T-helper 22 cell (primary cell): ENCODE data around the gene ZNF823.
A peak's percentile ranks its signal among the peaks of the same experiment; 100 is the strongest.

Experiments used
- DNase-seq: peaks from one replicate; pipeline ENCODE4 v3.0.0-alpha.2; 2020; ENCODE audit warnings: low read depth

Gene ZNF823

DNA sequence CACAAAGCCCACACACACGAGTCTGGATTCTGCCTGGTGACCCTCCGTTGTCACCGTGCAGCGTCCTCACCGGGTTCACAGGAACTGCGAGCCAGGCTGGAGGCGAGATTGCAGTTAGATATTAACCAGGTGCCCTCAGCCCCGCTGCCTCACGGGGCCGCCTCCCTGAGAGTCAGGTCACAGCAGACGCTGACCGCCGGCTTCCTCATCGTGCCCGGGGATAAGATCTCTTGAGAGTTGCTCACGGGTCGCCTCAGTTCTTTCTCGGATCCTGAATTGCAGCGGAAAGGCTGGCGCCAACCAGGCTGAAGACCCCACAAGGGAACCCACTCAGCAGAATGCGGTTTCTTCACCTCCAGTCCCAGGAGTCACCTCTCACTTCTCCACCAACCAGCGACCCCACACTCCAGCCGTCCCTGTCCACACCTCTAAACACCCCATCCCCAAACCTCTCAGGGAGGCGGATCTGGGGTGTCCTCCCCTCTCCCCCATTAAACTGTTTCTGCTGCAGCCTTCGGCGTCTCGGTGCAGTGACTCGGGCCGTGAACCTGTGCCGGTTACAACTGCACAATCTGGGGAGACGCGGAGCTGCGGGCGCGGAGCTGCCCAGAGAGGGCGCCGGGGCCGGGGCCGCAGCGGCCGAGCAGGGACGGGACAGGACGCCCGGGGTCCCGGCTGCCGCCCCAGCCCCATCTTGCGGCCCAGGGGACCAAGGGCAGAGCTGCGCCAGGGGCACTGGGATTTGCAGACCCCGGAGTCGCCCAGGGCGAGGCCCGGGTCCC is 591 bp downstream of the ZNF823 start:
- peak; percentile 2 for DNase-seq

DNA sequence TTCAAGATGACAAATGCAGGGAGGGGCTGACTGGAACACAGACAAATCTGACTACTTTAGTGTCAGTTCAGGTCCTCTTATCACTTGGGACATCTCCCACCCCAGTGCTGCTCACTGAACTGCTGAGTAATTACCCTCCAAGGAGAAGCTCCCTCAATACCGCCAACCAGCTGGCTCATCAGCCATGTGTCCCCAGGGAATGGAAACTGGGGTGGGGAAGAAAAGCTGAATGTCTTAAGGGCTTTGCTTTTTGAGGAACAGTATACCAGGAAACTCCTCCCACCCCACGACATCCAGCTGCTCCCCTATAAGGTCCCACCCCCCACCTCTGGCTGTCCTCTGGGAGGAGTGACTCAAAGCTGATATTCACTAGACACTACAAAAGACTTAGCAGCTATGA is 2.0 kb downstream of the ZNF823 start:
- no peak for DNase-seq

DNA sequence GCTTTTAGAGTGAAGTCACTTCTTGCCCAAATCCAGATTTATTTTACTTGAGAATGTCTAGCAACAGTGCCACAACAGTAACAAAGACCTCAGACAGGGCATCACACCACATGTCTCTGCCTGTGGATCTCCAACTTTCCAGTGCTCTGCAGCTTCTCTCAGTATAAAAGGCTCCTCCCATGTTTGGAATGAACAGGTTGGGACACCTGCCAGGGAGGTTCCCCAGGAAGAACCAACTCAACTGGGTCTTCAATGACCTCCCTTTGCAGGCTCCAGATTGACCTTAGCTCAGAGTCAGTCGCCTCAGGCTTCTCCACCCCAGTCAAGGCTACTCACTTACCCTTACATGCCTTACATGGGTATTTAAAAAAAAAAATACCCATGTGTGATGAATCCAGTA is 3.4 kb downstream of the ZNF823 start:
- no peak for DNase-seq

DNA sequence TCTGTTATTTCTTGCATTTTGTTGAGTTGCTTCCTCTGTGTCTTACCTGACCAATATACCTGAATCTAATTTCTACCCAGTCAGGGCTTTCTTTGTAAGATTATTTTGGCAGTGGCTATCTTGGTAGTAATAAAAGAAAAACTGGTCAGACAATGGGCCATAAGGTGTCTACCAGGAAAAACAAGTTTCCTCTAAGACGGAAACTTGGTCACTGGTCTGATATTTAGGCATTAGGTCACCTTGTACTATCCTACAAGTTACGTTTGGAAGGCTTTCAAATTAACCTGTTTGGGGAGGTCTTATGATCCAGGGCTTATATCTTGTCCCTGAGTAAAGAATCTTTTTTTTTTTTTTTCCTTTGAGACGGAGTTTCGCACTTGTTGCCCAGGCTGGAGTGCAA is 9.2 kb downstream of the ZNF823 start:
- DNase-seq = no peak

DNA sequence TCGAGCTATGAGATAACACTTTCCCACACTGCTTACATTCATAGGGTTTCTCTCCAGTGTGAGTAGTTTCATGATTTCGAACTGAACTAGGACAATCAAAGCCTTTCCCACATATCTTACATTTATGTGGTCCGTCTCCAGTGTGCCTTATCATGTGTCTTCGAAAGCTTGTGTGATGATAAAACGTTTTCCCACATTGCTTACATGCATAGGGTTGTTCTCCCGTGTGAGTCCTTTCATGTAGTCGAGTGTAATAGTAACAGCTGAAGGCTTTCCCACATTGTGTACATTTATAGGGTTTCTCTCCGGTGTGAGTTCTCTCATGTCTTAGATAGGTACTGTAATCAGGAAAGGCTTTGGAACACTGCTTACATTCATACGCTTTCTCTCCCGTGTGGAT is 16.3 kb downstream of the ZNF823 start:
- DNase-seq = no peak

DNA sequence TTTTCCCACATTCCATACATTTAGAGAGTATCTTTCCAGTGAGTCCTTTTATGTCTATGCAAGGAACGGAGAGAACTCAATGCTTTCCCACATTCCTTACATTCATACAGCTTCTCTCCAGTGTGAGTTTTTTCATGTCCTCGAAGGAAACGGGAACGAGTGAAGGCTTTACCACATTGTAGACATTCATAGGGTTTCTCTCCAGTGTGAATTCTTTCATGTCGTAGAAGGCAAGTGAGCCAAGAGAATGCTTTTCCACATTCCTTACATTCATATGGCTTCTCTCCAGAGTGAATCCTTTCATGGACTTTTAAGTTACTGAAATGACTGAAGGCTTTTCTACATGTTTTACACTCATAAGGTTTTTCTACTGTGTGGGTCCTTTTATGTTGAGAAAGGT is 17.1 kb downstream of the ZNF823 start:
- DNase-seq = no peak

DNA sequence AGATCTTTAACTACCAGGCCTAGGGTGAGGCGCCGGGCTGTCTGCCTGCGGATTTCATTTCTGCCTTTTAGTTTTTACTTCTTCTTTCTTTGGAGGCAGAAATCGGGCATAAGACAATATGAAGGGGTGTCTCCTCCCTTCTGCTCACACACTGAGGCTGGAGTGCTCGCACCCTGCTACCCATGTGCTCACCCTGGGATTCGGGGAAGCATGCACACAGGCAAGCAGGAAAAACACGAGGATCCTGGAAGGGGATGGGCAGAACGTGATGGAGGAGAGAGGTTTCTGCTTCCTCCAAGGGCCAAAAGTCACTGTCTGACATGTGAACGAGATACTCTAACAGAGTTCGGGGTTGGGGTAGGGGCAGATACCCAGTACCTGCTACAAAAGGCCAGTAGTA is 28.4 kb downstream of the ZNF823 start:
- DNase-seq = no peak

DNA sequence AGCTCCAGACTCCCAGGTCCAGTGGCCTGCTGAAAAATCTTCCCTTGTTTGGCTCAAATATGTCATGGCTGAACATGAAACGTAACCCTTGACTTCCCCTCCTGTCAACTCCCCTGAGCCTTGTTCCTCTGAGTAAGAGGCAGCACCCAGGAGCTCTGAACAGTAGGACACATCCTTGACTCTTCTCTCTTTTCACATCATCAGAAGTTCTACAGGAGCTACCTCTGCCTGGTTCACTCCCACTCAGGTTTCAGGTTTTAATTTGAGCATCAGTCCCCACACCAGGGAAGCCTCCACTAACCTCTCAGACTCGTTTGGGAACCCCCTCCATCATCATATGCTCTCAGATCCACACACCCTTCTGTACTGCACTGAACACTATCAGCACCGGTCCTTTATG is 30.3 kb downstream of the ZNF823 start:
- no peak for DNase-seq

DNA sequence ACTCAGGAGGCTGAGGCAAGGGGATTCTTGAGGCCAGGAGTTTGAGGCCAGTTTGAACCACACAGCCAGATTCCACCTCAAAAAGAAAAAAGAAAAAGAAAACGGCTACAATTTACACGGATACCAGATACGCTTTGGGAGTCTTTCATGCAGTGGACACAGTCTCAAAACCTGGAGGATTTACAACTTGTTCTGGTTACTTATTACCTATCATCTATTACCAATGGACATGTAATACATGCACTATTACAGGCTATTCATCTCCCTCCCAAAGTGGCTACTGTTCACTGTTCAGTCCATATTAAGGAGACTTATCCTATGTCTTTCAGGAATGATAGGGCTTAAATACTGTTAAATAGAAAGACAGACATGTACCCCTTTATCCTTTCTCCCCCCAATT is 33.3 kb downstream of the ZNF823 start:
- no peak for DNase-seq

DNA sequence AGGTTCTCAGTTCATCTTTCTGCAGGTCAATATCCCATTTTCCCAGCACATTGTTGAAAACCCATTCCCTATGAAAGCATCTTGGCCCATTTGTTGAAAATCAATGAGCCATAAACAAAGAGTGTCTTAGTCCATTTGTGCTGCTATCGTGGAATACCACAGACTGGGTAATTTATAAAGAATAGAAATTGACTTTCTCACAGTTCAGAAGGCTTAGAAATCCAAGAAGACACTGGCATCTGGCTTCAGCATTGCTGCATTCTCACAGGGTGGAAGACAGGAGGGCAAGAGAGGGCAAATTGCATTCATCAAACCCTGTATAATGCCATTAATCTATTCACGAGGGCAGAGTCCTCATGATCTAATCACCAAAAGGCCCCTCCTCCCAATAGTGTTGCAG is 34.1 kb downstream of the ZNF823 start:
- no peak for DNase-seq

DNA sequence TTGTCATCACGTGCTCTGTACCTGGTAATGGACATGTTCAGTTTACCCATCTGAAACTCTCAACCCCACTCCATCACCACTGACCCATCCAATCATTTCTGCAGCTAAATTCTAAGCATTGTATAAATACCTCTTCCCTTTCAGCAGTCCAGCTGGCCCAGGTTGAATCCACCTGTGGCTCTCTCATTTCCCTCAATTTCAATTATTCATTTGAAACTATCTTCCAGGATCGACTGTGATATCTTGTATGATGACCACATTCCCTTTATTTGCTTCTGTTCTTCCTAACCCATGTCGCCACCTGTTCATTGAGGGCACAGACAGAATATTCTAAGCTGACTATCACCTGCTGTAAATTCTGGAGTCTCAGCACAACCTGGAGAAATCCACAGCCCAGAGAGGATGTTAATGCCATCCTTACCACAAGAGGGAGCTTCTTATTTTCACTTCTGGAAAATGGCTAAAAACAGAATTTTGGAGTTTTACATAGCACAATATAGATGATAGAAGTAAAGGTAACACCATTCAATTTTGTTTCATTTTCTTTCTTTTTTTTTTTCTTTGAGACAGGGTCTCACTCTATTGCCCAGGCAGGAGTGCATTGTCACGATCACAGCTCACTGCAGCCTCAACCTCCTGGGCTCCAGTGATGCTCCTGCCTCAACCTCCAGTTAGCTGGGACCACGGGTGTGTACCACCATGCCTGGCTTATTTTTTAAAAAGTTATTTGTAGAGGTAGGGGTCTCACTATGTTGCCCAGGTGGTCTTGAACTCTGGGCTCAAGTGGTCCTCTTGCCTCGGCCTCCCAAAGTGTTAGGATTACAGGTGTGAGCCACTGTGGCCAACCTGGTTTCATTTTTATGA is 38.6 kb downstream of the ZNF823 start:
- DNase-seq = no peak

DNA sequence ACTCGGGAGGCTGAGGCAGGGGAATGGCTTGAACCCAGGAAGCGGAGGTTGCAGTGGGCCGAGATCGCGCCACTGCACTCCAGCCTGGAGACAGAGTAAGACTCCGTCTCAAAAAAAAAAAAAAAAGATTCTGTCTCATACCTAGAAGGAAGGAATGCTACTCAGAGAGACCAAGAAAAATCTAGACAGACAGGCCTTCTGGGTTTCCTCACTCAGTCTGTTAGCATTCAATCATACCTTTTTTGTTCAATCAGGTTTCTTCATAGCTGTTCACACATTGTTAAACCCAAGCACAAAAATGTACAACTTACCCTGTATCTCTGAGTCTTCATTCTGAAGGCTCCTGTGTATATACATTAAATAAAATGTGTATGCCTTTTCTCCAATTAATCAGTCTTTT is 40.5 kb downstream of the ZNF823 start:
- no peak for DNase-seq

DNA sequence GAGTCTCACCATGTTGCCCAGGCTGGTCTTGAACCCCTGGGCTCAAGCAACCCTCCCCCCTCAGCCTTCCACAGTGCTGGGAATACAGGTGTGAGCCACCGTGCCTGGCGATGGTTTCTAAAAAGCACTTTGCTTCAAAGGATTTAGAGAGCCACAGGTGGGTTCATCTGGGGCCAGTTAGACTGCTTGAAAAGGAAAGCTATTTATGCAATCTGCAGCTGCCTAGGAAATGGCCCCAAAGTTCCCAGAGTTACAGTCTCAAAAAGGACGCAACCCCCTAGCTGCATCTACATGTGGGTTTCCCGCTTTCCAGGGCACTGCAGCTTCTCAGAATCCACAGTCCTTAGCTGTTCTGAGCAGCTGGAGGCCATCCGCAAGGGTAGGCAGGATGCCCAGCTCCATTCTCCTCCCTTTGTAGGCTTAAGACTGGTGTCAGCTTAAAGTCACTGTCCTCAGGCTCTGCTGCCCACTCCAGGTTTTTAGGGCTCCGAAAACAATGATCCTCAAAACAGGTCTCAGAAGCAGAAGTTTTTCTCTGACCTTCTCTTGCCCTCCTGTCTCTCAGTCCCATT is 41.4 kb downstream of the ZNF823 start:
- DNase-seq = no peak

DNA sequence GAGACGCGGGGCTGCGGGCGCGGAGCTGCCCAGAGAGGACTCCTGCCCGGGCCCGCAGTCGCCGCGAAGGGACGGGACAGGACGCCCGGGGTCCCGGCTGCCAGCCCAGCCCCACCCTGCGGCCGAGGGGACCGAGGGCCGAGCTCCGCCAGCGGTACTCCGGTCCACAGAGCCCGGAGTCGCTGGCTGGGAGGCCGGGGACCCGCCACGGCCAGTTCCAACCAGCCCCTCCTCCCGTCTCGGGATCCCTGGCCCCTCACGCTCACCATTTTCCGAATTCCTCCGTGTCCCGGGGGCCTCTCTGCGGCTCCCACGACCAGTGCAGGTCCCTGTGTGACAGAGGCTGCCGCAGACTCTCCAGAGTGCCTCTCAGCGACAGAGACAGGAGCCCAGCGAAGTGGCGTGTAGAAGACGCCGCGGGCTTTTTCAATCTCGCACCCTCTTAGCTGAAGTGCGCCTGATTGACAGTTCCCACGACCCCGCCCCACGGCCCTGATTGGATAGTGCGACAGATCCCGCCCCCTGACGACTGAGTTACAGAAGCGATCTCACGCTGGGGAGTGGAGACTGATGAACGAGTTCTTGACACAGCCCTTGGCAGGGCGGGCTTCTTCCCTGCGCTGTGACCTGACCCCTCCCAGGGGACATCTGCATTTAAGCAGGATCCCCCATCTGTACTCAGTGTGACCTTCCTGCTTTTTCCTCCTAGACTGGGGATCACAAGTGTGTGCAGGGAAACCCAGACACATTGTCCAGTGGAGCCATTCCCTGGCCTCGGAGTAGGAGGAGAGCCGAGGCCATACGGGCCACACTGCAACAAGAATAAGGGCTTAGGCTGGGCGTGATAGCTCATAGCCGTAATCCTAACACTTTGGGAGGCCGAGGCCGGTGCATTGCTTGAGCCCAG is 44.0 kb downstream of the ZNF823 start:
- DNase-seq = peak; percentile 30

DNA sequence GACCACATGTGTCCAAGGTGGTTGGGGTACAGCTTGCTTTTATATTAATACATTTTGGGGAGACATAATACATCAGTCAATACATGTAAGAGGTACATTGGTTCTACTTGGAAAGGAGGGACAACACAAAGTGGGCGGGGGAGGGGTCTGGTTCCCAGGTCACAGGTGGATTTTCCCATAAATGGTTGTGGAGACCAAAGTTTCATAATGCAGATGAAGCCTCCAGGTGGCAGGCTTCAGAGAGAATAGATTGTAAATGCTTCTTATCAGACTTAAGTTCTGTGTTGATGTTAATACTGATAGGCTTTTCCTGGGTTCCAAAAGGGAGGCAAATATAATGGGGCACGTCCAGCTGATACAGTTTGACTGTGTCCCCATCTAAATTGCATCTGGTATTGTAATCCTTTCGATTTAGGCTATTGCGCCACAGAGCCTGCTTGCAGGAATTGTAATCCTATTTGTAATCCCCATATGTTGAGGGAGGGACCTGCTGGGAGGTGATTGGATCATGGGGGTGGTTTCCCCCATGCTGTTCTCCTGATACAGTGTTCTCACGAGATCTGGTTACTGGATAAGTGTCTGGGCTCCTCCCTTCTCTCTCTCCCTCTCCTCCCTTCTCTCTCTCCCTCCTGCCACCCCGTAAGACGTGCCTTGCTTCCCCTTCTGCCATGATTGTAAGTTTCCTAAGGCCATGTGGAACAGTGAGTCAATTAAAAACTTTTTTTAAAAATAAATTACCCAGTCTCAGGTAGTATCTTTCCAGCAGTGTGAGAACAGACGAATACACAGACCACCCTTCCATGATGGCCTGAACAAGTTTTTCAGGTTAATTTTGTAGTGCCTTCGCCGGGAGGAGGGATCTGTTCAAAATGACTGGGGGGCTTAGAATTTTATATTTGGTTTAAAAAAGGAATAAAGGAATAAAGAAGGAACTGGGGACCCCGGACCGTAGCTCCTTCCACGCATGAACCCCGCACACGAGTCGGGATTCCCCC is 44.9 kb downstream of the ZNF823 start:
- no peak for DNase-seq

DNA sequence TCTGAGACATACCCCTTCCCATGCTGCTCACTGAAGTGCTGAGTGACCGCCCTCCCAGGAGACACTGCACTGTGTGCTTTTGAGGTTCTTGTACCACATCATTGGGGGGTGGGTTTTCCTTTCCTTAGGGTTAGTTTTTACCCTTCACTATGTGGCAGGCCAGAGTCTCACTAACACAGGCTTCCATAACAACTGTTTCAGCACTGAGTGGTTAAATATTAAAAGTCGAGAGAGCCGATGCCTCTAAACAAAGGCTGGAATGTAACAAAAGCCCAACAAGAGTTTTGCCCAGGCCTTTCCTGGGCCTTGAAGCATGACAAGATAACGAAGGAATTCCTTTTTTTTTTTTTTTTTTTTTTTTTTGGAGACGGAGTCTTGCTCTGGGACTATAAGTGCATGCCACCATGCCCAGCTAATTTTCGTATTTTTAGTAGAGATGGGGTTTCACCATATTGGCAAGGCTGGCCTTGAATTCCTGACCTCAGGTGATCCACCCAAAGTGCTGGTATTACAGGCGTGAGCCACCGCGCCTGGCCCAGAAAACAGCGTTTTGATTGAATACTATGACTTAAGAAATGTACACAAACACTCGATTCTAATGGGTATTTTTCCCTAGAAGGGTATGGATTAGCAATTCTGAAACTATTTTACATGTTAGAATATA is 46.5 kb downstream of the ZNF823 start:
- no peak for DNase-seq

DNA sequence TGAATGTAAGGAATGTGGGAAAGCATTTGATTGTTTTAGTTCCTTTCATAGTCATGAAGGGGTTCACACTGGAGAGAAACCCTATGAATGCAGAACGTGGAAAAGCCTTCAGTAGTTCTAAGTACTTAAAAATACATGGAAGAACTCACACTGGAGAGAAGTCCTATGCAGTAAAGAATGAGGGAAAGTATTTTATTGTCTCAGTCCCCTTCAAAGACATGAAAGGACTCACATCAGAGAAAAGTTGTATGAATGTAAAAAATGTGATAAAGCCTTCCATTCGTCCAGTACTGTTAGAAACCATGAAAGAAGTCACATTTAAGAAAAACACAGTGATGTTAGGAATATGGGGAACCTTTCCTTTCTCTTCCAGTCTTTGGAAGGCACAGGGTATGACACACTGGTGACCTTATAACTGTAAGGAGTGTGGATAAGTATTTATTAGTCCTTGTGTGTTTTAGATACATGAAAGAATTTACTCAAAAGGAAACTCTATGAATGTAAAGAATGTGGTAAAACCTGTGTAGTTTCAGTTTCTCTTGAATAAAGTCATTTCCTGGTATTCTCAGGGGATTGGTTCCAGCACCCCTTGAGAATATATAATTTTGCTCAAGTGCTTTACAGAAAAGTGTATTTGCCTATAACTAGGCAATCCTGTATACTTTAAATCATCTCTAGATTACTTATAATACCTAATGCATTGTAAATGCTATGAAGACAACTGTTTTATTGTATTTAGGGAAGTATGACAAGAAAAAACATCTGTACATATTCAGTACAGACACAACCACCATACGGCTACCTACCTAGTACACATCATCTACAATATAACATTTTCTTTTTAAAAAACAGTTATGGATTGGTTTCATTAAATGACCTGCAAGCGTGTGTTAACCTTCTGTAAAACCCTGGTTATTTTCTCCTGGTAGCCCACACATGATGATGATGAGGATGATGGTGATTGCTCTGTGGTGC is 52.8 kb downstream of the ZNF823 start:
- no peak for DNase-seq

DNA sequence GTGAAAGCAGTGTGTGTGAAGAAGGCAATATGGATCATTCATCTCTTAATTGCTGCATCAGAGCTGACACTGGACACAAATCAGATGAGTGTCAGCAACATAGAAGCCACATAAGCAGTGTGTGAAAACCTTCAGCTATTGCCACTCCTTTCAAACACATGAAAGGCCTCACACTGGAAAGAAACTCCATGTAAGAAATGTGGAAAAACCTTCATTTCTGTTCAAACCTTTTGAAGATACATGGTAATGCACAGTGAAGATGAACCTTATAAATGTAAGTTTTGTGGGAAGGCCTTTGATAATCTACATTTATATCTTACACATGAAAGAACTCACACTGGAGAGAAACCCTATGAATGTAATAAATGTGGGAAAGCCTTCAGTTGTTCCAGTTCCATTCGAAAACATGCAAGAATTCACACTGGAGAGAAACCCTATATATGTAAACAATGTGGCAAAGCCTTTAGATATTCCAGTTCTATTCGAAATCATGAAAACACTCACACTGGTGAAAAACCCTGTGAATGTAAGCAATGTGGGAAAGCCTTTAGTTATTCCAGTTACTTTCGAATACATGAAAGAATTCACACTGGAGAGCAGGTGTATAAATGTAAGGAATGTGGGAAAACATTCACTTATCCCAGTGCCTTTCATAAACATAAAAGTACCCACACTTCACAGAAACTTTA is 53.6 kb downstream of the ZNF823 start:
- DNase-seq = no peak
